ENCODE data around the gene FURIN.
"Not testable (repeated sequence)": the region's sequence is repeated elsewhere in the genome, so short reads cannot be mapped to it uniquely, and the experiment has no call there.

Gene FURIN

DNA sequence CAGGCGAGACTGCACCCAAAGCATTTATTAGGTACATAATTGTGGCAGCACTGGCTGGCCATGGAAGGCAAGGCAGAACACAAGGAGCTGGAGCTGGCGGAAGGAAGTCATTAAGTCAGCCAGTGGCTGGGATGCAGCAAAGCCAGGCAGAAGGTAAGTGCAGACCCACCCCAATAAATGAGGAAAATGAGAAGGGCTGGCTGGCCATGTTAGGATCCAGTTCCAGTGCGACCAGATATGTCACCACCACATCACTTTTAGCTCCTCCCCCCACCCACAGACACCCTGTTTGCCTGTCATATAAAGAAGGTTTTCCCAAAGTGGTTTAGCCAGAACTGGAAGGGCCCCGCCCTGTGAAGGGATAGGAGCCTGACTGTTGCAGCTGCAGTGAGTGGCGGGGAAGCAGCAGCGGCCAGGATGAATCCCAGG, at the start of gene FURIN:
FURIN (plus strand) TSS at position 328 of the 429 bp plus-strand sequence. CDS start 7,153 bp downstream, outside the sequence.
- DNase-seq, result peak; percentile 42

DNA sequence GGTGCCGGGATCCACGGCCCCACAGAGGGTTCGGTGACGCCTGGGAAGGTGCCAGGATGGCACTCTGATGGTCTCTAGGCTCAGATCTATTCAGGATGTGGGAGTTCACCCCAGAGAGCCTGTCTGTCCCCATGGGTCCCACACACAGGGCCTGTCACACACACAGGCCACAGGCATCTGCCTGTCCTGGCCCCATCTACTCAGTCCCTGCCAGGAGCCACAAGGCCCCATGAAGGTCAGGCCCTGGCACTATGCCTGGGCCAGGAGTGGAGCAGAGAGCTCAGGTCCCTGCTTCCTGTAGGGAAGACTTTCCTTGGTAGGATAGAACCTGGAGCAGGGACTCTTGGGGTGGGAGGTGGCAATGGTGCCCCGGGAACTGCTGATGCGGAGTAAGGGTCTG, 49.0 kb upstream of the FURIN start:
- no peak for DNase-seq

DNA sequence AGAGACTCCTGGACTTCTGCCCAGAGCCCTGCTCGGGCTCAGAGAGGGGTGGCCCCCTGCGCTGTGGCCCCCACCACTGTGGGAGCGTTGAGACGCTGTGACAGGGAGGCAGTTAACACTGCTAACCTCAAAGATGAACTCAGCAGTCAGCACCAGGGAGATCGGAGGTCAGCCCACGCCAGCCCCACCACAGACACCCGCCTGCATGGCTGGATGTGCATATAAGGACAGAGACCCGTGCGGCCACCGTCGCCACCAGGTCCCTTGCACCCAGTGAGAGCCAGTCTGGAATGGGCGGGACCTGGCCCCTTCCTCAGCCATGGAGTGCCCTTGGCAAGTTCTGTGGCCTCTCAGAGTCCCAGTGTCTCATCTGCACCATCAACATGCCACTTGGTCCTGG, 48.5 kb upstream of the FURIN start:
- DNase-seq, result peak; percentile 20

DNA sequence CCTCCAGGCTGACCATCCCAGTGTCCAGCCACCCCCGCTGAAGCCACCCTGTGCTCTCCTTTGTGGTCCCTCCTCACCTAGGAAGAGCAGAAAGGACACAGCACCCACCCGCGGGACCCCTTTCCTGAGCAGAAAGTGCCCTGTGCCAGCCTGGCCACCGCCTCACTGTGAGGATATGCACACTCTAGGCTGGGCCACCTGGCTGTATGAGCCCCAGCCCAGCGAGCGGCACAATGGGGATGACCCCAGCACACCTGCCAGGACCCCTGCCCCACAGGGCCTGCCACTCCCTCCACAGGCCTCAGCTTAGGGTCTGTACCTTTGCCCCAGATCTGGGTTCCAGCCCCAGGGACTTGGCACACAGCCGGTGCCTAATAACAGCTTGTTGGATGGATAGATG, 47.9 kb upstream of the FURIN start:
- no peak for DNase-seq

DNA sequence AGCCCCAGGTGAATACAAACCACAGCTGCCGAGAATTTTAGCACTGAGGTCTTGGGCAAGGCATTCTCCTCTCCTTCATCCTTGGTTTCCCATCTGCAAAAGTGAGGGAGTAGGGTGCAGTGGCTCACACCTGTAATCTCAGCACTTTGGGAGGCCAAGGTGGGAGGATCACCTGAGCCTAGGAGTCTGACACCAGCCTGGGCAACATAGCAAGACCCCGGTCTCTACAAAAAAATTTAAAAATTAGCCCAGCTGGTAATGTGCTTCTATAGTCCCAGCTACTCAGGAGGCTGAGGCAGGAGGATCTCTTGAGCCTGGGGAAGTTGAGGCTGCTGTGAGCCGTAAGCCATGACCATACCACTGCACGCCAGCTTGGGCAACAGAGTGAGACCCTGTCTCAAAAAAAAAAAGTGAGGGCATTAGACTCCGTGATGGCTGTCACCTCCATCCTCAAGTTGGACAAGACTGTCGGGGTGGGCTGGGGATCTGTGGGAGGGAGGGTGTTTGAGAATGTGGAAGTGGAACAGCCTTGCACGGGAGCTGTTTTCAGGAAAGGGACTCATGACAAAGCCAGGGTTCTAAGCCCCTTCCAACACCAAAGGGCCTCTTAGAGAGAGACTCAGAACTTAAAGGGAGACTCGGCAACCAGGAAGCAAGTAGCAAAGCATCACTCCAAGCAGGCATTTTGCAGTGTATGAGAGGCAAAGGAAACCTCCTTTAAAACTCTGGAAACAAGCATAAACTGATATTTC, 46.0 kb upstream of the FURIN start:
- DNase-seq, result no peak

DNA sequence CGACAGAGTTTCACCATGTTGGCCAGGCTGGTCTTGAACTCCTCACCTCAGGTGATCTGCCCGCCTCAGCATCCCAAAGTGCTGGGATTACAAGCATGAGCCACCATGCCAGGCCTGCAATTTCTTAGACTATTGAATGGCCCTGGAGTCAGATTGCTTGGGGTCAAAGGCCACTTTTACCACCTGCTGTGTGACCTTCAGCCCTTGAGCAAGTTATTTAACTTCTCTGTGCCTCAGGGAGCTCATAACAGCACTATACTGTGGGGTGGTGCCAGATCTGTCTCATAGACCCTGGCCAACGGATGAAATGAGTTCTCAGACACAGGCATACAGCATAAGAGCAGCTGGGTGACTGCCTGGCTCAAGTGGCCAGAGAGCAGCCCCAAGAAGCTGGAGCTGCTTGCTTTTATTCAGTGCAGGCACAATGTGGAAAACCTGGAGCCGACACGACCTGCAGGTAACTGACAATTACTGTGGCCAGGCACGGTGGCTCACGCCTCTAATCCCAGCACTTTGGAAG, 44.9 kb upstream of the FURIN start:
- no peak for DNase-seq

DNA sequence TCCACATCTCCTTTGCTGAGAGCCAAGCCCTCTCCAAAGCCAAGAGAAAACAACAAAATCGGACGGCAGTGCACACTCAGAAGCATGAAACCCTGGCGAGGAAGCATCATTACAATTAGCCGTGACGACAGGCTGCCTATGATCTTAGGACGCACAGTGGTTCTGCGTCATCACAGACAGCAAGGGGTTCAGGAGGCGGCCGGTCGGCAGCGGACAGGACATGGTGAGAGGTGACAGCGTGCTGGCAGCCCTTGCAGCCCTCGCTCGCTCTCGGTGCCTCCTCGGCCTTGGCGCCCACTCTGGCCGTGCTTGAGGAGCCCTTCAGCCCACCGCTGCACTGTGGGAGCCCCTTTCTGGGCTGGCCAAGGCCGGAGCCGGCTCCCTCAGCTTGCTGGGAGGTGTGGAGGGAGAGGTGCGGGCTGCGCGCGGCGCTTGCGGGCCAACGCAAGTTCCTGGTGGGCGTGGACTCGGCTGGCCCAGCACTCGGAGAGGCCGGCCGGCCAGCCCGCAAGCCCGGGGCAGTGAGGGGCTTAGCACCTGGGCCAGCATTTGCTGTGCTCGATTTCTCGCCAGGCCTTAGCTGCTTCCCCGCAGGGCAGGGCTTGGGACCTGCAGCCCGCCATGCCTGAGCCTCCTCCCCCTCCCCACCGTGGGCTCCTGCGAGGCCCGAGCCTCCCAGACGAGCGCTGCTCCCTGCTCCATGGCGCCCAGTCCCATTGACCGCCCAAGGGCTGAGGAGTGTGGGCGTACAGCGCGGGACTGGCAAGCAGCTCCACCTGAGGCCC, 43.1 kb upstream of the FURIN start:
- not testable (repeated sequence) for DNase-seq

DNA sequence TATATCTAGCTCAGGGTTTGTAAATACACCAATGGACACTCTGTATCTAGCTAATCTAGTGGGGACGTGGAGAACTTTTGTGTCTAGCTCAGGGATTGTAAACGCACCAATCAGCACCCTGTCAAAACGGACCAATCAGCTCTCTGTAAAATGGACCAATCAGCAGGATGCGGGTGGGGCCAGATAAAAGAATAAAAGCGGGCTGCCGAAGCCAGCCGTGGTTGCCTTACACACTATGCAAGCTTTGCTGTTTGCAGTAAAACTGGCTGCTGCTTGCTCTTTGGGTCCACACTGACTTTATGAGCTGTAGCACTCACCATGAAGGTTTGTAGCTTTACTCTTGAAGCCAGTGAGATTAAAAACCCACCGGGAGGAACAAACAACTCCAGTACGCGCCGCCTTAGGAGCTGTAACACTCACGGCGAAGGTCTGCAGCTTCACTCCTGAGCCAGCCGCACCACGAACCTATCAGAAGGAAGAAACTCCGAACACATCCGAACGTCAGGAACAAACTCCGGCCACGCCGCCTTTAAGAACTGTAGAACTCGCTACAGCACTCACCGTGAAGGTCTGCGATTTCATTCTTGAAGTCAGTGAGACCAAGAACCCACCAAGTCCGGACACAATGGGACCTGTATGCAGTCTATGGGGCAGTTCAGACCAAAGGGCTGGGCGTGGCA, 42.0 kb upstream of the FURIN start:
- DNase-seq, result peak; percentile 8

DNA sequence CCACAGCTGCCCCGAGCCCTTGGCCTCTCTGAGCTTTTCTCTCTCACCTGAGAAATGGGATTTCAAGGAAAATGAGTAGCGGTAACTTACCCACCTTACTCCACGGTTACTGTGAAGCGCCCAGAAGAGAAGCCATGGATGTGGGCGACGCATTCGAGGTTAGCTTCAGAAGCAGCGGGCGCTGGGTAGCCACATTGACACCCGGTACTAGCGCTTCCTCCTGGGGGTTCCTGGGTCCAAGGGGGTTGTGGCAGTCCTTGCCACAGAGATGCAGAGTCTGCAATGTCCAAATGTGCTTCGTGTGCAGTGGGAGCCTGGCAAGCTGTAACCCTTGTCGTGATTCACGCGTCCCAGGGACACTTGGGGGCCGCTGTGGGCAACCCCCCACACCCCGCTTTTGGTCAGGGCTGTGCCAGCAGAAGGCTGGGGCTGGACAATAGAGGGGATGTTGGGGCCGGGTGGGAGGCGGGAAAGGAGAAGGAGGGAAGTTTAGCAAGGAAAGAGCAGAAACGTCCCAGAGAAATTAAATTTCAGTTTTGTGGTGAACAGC, 41.4 kb upstream of the FURIN start:
- DNase-seq, result no peak

DNA sequence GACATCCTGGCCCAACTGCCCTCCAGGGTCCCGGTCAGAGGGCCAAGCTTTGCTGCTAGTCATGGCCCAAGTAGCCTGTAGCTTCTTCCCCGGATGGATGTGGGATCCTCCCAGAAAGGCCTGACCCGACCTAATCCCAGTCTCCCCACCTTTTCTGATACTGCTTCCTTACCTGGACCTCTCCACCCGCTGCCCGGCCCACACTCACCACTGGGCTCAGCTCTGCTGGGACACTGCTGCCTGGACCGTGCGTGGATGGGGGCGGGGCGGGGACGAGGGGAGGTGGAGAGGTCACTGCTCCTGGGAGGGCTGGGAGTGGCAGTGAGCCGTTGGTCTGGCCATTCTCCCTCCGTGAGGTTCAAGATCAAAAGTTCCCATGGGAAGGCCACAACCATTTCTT, 40.3 kb upstream of the FURIN start:
- DNase-seq, result no peak

DNA sequence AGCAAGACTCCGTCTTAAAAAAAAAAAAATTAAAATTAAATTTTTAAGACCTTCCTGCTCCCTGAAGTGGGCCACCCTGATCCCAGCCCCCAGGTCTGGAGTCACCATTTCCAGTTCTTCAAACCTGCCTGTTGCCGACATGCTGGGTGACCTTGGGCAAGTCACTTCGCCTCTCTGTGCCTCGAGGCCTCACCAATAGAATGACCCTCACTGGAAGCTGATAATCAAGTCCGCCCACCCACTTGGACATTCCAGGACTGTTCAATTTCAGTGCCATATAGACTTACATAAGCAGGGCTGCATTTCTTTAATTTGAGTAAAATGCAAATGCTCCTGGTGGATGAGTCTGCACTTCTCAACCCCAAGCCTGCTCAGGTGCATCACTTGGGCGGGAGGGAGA, 39.3 kb upstream of the FURIN start:
- DNase-seq, result no peak

DNA sequence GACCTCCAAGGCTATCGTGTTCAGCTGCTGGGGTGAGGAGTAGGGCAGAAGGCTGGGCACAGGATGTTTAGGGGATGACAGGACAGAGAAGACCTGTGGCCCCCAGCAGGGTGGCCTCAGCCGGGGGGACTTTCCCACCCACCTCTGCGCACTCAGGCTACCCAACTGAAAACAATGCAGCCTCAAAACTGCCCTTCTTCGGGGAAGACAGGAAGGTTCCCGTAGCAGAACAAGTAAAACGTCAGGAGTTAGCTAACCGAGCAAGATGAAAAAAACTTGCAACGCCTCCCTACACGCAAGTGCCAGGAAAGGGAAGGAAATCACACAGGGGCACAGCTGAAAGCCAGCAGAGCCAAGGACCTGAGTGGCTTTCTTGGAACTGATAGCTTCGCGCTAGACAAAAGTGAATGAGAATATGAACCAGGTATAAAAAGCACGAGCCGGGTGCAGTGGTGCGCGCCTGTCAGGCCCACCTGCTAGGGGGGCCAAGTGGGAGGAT, 38.4 kb upstream of the FURIN start:
- no peak for DNase-seq

DNA sequence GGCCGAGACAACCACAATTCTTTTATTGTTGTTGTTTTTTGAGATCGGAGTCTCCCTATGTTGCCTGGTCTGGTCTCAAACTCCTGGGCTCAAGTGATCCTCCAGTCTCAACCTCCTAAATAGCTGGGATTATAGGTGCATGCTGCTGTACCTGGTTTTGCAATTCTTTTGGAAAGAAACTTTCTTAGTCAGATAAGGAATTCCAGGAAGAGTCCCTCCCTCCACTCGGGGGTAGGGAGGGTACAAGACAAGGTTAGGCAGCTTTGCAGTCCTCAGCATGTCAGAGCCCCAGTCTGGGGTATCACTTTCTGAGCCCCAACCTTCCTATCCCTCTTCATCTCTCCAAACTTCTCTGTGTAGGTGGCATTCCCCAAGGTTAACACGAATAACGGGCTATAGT, 33.8 kb upstream of the FURIN start:
- DNase-seq, result no peak

DNA sequence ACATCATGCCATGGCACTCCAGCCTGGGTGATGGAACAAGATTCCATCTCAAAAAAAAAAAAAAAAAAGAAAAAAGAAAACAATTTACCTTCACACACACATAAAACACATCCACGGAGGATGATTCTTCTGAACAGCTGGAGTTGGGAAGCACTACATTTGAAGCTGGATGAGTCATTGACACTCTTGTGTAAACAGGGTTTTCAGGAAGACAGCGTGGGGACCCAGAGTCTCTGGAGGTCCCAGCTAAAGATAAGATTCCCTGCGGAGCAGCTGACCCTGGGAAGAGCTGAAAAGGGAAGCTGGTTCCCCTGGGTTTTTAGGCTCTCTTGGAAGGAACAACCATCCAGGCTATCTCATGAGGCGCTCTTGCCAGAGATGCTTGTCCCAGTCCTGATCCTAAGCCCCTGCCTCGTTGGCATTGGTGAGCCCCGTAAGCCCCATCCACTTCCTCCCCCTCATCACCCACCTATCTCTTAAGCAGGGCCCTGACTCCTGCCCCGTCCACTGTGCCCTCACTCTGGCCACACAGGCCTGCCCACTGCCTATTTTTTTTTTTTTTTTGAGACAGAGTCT, 32.0 kb upstream of the FURIN start:
- no peak for DNase-seq

DNA sequence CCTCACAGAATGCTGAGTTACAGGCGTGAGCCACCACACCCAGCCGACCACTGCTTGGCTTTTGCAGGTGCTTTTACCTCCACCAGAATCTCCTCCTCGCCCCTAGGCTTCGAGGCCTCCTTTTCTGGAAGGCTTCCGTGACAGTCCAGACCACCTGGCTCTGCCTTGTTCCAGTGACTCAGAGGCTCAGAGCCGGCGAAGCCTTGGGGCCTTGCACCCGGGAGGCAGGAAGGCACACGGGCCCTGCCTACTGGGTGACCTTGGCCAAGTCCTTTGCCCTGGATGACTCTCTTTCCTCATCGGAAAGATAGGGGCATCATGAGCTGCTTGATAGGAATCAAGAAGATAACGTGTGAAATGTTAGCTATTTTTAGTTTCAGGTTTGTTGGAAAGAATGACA, 31.3 kb upstream of the FURIN start:
- DNase-seq, result no peak

DNA sequence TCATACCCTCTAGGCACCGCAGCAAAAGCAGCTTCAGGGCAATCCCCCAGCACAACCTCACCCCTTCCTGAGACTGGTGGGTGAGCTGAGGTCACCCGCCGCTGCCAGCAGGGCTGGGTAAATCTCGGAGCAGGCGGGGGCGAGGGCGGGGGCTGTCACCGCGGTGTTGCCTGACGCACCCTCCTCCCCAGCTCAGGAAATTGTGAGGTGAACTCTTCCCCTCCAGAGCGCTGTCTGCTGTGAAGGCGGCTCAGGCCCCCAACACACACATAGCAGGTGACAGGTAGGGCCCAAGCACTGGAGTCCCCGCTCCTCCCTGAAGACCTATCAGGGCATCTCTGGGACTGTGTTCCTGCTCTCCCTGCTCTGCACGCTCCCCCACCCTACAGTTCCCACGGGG, 30.2 kb upstream of the FURIN start:
- no peak for DNase-seq

DNA sequence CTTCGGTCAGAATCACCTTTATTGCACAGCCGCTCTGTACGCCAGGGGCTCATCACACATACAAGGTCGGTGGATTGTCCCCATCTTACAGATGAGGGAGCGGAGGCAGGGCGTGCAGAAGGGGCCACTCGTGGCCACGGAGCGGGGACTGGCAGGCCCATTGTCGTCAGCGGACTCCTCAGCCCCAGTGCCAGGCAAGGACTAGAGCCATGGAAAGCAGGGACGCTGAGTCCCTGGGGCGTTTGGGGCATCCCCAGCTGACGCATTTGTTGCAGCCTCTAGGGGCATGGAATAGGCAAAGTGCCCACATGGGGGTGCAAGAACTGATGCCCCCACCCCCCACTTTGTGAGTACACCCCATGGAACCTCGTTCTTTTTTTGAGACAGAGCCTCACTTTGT, 29.8 kb upstream of the FURIN start:
- no peak for DNase-seq

DNA sequence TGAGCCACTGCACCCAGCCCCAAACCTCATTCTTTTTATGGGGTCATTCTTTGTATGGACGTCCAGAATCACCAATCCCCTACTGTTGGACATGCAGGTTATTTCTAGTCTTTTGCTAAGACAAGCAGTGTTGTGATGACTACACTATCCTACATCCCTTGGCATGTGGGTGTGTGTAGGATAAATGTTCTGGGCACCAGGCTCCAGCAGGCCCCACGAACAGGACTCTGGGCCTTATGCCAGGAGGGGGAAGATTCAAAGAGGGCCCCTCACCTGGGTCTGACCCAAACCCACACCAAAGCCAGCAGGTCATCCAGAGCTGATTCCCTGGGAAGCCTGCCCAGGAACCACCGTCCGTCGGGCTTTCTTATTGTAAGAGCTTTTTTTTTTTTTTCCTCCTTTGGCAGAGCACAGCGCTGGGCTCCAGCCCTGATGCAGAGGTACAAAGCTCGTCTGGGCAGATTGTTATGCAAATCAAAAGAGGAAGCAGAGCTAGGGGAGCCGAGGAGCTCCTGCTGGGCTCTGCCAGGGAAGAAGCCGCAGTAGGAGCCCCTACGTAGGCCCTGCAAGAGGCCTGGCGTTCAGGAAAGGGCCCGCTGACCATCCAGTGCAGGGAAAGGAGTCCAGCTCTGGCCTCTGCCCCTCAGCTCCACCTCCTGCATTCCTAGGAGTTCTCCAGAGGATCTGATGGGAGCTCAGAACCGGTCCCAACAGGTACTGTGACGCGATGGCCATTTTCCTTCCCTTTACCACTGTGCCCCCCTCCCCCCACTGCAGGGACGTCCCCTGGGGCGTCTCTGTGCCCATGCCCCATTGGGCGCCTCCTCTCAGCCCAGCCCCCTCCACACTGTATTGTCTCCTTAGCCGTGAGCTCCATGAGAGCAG, 29.0 kb upstream of the FURIN start:
- peak; percentile 89 for DNase-seq

DNA sequence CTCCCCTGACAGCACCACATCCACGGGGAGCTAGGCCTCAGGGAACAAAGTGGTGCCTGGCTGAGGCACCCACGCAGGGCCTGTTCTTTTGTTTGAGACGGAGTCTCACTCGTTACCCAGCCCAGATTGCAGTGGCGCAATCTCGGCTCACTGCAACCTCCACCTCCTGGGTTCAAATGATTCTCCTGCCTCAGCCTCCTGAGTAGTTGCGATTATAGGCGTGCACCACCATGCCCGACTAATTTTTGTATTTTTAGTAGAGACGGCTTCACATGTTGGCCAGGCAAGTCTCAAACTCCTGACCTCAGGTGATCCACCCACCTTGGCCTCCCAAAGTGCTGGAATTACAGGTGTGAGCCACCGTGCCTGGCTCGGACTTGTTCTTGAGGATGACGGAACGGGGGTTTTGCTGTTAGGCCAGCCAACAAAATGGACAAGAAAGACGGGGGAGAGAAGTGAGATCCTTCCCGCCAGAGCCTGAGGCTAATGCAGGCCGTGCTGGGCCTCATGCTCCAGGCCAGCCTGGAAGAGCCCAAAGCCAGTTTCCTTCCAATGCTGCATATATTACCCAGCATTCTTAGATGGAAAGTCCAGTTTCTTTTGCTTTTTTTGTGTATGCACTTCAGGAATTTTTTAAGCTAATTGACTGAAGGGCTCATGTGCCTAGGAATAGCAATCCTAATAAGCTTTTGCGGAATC, 28.1 kb upstream of the FURIN start:
- no peak for DNase-seq

DNA sequence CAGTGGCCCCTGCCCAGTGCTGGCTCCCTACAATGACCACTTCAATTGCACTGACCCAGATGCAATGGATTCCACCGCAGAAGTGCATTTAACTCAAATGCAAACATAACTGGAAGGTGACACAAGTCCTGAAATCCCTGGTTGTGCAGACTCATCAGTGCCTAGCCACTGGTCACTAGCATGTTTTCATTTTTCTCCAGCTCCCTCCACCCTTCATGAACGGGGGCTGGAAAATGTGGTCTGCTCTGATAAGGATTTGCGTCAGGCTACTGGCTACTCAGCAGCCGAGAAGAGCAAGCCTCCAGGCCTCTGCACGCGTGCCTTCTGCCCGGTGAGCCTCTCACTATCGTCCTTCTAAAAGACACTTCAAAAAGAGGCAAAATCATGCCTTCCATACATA, 27.4 kb upstream of the FURIN start:
- peak; percentile 99 for DNase-seq

DNA sequence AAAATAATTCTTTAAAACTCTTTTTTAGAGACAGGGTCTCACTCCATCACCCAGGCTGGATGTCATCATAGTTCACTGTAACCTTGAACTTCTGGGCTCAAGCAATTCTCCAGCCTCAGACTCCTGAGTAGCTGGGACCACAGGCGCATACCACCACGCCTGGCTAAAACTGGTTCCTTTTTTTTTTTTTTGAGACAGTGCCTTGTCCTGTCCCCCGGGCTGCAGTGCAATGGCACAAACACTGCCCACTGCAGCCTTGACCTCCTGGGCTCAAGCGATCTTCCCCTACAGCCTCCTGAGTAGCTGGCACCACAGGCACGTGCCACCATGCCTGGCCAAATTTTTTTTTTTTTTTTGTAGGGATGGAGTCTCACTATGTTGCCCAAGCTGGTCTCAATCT, 23.7 kb upstream of the FURIN start:
- DNase-seq, result peak; percentile 17

All from OCI-M1 (cell line).